NCI-H2196 (cell line): ENCODE results near the gene MTA3.
A peak's percentile ranks its signal among the peaks of the same experiment; 100 is the strongest.
"Not testable (repeated sequence)": the region's sequence is repeated elsewhere in the genome, so short reads cannot be mapped to it uniquely, and the experiment has no call there.

Experiments used
- DNase-seq: peaks from one replicate; lab custom pipeline; 2025; ENCODE audit not compliant: unreplicated experiment; lab: John Stamatoyannopoulos, UW

MTA3 gene

GRCh38 chr2:42566837-42567321 lies 1.6 kb upstream of the MTA3 start:
- no peak for DNase-seq

DNA sequence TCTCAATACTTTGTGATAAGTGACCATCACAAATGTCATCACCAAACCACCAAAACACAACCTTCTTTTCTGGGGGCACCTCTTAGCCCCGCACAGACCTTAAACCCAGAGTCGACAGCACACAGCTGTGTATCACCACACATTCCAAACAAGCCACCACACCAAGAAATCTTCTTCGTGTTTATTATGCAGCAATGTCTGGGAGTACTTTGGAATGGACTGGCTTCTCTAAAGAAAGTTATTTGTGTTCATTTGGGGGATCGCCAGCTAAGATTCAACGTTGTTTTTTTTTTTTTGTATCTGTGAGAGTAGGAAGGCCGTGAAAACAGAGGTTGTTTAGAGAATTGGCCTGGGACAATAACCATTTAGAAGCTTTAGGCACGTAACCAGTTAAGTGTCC lies 1.1 kb upstream of the MTA3 start:
- no peak for DNase-seq

GRCh38 chr2:42567806-42568400 lies 529 bp upstream of the MTA3 start:
- DNase-seq, result no peak

- no peak for DNase-seq
Measured at GRCh38 chr2:42569116-42569711, 782 bp downstream of the MTA3 start.

DNA sequence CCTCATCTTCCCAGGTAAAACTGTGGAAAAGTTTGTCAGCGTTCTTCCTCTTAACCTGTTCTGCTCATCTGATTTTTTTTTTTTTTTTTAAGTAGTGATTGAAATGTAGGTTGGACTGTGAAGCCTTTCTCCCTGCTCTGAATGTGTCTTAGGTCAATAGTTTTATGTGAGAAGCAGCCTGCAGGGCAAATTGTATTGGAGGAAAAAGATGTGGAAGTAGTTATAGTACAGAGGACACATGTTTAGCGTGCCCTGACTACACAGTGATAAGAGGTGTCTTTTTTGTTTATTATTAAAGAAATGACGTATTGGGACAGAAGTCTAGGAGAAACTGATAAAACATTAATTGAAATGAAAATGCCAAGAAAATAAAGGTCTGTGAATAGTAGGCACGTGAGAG lies 1.5 kb downstream of the MTA3 start:
- DNase-seq, result no peak

DNA sequence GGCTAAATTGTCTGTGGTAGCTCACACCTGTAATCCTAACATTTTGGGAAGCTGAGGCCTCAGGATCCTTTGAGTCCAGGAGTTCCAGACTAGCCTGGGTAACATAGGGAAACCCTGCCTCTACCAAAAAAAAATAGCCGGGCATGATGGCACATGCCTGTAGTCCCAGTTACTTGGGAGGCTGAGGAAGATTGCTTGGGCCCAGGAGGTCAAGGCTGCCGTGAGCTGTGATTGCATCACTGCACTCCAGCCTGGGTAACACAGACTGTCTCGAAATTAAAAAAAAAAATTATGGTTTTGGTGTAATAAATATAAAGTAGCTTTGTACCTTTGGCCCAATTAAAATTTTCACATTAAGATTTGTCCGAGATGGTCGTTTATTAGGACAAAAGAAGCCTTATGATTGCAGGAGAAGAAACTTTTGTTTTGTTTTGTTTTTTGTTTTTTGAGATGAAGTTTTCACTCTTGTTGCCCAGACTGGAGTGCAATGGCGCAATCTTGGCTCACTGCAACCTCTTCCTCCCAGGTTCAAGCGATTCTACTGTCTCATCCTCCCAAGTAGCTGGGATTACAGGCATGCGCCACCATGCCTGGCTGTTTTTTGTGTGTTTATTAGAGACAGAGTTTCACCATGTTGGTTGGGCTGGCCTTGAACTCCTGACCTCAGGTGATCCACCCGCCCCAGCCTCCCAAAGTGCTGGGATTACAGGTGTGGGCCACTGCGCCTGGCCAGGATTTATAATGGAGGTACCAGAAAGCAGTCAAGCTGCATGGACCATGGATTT lies 4.1 kb downstream of the MTA3 start:
- DNase-seq, result no peak

GRCh38 chr2:42573256-42573655 lies 4.8 kb downstream of the MTA3 start:
- DNase-seq, result no peak

GRCh38 chr2:42575458-42576064 lies 7.1 kb downstream of the MTA3 start:
- DNase-seq, result no peak

DNA sequence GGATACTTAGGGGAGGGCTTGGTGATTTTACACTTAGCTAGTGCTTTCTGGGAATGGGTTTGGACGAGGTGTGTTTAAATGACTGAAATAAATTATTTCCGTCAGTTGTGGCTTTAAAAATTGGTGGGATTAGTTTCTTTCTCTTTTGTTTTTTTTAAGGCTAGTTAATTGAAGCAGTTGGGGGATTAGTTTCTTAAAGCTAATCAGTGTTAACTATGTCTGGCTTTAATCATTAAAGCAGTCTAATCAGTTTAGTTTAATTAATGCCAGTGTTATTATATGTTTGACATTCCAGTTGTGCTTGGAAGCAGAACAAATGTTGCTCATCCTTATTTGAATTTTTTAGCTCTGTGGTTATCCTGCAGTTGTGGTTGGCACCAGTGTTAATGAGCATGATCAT lies 10.2 kb downstream of the MTA3 start:
- no peak for DNase-seq

DNA sequence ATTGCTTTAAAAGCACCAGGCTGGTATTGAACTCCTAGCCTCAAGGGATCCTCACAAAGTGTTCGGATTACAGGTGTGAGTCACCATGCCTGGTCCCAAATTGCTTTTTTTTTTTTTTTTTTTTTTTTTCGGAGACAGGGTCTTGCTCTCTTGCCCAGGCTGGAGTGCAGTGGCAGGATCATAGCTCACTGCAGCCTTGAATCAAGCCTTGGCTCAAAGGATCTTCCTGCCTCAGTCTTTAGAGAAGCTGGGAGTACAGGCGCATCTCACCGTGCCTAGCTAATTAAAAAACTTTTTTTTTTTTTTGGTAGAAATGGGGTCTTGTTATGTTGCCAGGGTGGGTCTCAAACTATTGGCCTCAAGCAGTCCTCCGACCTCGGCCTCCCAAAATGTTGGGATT lies 12.8 kb downstream of the MTA3 start:
- no peak for DNase-seq

DNA sequence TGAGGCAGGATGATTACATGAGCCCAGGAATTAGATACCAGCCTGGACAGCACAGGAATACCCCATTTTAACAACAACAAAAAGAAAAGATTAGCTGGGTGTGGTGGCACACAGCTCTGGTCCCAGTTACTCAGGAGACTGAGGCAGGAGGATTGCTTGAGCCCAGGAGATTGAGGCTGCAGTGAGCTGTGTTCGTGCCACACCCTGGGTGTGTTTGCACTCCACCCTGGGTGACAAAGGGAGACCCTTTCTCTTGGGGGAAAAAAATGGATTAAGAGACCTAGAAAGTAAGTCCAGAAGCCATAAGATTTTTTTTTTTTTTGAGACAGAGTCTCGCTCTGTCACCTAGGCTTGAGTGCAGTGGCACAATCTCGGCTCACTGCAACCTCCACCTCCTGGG lies 16.2 kb downstream of the MTA3 start:
- not testable (repeated sequence) for DNase-seq

GRCh38 chr2:42585779-42586178 lies 17.3 kb downstream of the MTA3 start:
- no peak for DNase-seq

DNA sequence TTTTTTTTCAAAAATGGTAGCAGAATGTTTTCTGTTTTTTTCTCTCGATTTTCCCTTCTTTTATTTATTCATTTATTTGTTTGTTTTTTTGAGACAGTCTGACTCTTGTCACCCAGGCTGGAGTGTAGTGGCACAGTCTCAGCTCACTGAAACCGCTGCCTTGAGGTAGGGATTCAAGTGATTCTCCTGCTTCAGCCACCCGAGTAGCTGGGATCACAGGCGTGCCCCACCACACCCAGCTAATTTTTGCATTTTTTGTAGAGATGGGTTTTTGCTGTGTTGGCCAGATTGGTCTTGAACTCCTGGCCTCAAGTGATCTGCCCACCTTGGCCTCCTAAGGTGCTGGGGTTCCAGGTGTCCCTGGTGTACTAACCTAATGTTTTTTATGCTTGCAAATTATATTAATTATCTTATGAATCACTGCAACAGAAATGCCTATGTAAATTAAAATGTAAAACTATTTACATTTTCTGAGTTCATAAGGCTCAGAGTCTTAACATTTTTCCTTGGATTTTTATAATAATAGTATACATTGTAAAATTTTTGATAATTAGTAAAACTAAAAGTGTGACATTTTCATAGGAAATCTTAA lies 19.2 kb downstream of the MTA3 start:
- no peak for DNase-seq

GRCh38 chr2:42588121-42588520 lies 19.7 kb downstream of the MTA3 start:
- no peak for DNase-seq

DNA sequence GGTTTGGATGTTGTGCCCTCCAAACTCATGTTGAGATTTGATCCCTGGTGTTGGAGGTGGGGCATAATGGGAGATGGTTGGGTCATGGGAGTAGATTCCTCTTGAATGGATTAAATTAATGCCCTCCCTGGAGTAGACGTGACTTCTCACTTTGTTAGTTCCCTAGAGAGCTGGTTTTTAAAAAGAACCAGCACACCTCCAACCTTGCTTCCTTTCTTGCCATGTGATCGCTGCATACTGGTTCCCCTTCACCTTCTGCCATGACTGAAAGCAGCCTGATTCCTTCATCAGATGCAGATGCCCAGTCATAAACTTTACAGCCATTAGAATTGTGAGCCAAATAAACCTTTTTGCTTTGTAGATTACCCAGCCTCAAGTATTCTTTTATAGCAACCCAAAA lies 21.7 kb downstream of the MTA3 start:
- no peak for DNase-seq

DNA sequence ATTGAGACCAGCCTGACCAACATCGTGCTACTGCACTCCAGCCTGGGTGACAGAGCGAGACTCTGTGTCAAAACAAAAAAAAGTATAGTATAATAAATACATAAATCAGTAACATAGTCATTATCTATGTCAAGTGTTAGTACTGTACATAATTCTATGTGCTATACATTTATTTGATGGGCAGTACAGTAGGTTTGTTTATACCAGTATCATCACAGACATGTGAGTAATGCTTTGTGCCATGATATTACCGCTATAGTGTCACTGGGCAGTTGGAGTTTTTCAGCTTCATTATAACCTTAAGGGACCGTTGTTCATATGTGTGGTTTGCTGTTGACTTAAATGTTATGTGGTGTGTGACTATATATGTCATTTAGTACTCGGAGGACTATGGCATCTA lies 24.9 kb downstream of the MTA3 start:
- no peak for DNase-seq

DNA sequence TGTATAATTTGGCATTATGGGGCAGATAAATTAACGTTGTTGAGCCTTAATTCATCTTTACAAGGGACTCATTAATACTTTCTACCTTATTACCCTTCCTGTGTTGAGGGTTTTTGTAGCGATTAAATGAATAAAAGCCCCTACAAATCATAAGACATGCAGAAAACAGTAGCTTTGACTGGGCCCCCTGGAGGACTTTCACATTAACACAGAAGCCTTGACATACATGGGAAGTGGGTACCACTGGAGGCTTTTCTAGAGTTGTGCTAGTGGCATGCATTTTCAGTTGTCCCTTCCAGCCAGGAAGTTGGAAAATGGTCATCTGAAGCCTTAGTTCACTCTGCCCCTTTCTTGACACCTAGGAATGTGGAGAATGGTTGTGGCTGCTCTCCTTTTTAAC lies 30.2 kb downstream of the MTA3 start:
- no peak for DNase-seq

GRCh38 chr2:42601076-42601475 lies 32.6 kb downstream of the MTA3 start:
- no peak for DNase-seq

DNA sequence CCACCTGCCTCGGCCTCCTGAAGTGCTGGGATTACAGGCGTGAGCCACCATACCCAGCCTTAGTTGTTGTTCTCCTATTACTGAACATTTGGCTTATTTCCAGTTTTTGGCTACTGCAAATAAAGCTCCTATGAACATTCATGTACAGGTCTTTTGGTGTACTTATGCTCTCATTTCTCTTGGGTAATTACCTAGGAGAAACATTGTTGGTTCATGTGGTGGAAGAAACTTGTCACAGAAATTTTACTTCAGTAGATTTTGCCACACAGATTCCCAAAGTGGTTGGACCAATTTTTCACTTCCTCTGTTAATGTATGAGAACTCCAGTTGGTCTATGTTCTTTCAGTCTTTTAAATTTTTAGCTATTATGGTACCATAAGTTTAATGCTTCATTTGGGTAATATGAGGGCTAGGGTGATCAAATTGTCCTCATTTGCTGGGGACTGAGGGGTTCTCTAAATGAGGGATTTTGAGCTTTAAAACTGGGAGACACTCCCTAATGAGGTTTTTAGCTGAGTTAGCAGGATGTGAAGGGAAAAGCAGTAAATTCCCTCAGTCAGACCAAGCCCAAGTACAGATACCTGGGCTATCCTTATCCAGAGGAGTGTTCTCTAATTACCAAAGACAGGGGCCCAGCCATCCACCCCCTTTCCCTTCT lies 33.9 kb downstream of the MTA3 start:
- peak; percentile 68 for DNase-seq

DNA sequence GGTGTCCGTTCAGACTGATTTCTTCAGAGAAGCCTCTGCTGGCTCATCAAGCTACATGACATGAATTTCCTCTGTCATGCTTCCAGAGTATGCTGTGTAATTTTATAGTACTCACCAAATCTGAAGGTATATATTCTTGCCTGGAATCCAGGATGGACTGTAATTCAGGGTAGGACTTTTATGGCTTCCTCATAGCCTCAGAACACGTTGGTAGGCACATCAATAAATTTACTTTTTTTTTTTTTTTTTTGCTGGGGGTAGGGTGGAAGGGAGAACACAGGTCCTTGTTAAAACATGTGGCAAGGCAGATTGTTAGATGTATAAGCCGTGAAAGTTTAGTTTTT lies 34.4 kb downstream of the MTA3 start:
- DNase-seq, result no peak

DNA sequence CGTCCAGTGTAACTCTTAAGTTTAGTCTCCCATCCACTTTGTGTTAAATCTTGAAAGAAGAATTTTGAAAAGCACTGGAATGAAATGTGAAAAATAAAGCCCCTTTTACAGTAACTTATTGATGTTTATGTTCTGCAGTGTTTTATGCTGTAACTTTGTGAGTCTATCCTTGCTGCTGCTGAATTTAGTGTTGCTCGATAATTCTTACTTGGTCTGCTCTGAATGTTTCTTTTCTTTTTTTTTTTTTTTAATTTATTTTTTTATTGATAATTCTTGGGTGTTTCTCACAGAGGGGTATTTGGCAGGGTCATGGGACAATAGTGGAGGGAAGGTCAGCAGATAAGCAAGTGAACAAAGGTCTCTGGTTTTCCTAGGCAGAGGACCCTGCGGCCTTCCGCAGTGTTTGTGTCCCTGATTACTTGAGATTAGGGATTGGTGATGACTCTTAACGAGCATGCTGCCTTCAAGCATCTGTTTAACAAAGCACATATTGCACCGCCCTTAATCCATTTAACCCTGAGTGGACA lies 36.0 kb downstream of the MTA3 start:
- DNase-seq, result not testable (repeated sequence)
